Activated naive CD4-positive, alpha-beta T cell treated with anti-CD3 and anti-CD28 coated beads, Interleukin-2, amount 50 U/mL, for 72 hours (primary cell): ENCODE results near the gene RORC. TPM values are rescaled to one million over a fixed set of nuclear protein-coding genes. Genes with fewer than 3 reads are reported as not detected.

Experiments
- ATAC-seq, 2 donors: fragments of 150-1000 bp; cut with Tn5 transposase; 2 replicates each; pipeline ENCODE4 v1.10.0; 2021; ENCODE audit warnings: mild to moderate bottlenecking in 2 of 2, moderate library complexity in 2 of 2
- DNase-seq, 2 donors: peaks; one replicate each; pipeline ENCODE4 v3.0.0; 2021 to 2022; ENCODE audit warnings: low spot score in 2 of 2
- H3K27ac Mint-ChIP-seq, 2 donors: one replicate each; pipeline ENCODE4 v1.8.0; 2022; ENCODE audit warnings: mild to moderate bottlenecking in 2 of 2, mixed read lengths in 2 of 2
- H3K36me3 Mint-ChIP-seq, 2 donors: one replicate each; pipeline ENCODE4 v1.8.0; 2022; ENCODE audit warnings: mixed read lengths in 2 of 2
- H3K9me3 Mint-ChIP-seq, 2 donors: one replicate each; pipeline ENCODE4 v1.8.0; 2022; ENCODE audit warnings: mixed read lengths in 2 of 2
- total RNA-seq, 2 donors: library from RNA; stranded (reverse); gene quantifications; one replicate each; pipeline ENCODE4 v1.2.3, GENCODE V29; 2022

Gene RORC
- total RNA-seq, 2 donors from 2014 or later: 1.4 to 11.3 TPM

- Mint-ChIP-seq H3K27ac (no peak overlapping the region), H3K36me3 (peaks cover 6 to 7% of the 10 kb centered on the region in 2 donors), H3K9me3 (no peaks in the 10 kb centered on the region)
- ATAC-seq: no peak
- no peak for DNase-seq
These were observed 23.1 kb upstream of the RORC start for GRCh38 chr1:151854658-151855057.

GRCh38 chr1:151853411-151853943 lies 21.9 kb upstream of the RORC start, which contains the start of gene THEM5:
TSS of gene THEM5 (minus strand) at chr1:151853712. CDS start at chr1:151853565, 147 bp downstream.
- no peak for ATAC-seq
- Mint-ChIP-seq H3K9me3 (no peaks in the 10 kb centered on the region), H3K27ac (no peak within 1 kb of the TSS), H3K36me3 (peaks cover 8 to 19% of the 10 kb centered on the region in 2 donors)
- no peak for DNase-seq

- H3K9me3 Mint-ChIP-seq: no peaks in the 10 kb centered on the region
- no peak for ATAC-seq
- H3K27ac Mint-ChIP-seq: no peak overlapping the region
- peaks cover 8 to 19% of the 10 kb centered on the region in 2 donors for H3K36me3 Mint-ChIP-seq
- DNase-seq: no peak
These were observed 21.1 kb upstream of the RORC start for GRCh38 chr1:151852733-151853132.

GRCh38 chr1:151851886-151852285 lies 20.3 kb upstream of the RORC start:
- ATAC-seq: no peak
- peak overlapping the region in 1 of 2 donors; percentile 27 for H3K27ac Mint-ChIP-seq
- no peak for DNase-seq
- H3K36me3 Mint-ChIP-seq: peaks cover 8 to 19% of the 10 kb centered on the region in 2 donors
- no peaks in the 10 kb centered on the region for H3K9me3 Mint-ChIP-seq

- peaks cover 13 to 19% of the 10 kb centered on the region in 2 donors for H3K36me3 Mint-ChIP-seq
- ATAC-seq (no peak), DNase-seq (no peak)
- peak overlapping the region in 1 of 2 donors; percentile 75 for H3K27ac Mint-ChIP-seq
- no peaks in the 10 kb centered on the region for H3K9me3 Mint-ChIP-seq
These were observed 18.3 kb upstream of the RORC start for GRCh38 chr1:151849871-151850270.

- Mint-ChIP-seq H3K36me3 (peaks cover 19 to 27% of the 10 kb centered on the region in 2 donors), H3K27ac (peak overlapping the region in 1 of 2 donors; percentile 37), H3K9me3 (no peaks in the 10 kb centered on the region)
- DNase-seq (no peak), ATAC-seq (no peak)
These were observed 17.5 kb upstream of the RORC start for GRCh38 chr1:151849126-151849525.

- ATAC-seq: peak in 1 of 2 donors; percentile 29
- peak overlapping the region in 1 of 2 donors; percentile 37 for H3K27ac Mint-ChIP-seq
- H3K9me3 Mint-ChIP-seq: no peaks in the 10 kb centered on the region
- peaks cover 19 to 29% of the 10 kb centered on the region in 2 donors for H3K36me3 Mint-ChIP-seq
- no peak for DNase-seq
These were observed 16.4 kb upstream of the RORC start for GRCh38 chr1:151847867-151848596.

- H3K9me3 Mint-ChIP-seq: no peaks in the 10 kb centered on the region
- no peak for DNase-seq
- ATAC-seq: no peak
- peaks cover 19 to 32% of the 10 kb centered on the region in 2 donors for H3K36me3 Mint-ChIP-seq
- H3K27ac Mint-ChIP-seq: peak overlapping the region; percentile 19 to 56
These were observed 15.2 kb upstream of the RORC start for GRCh38 chr1:151846686-151847237.

- no peak for DNase-seq
- peak; percentile 63 to 66 for ATAC-seq
- Mint-ChIP-seq H3K36me3 (peaks cover 20 to 39% of the 10 kb centered on the region in 2 donors), H3K27ac (peak overlapping the region; percentile 19 to 56), H3K9me3 (no peaks in the 10 kb centered on the region)
These were observed 14.5 kb upstream of the RORC start for GRCh38 chr1:151846062-151846568.

- DNase-seq (no peak), ATAC-seq (no peak)
- Mint-ChIP-seq H3K36me3 (peaks cover 28 to 38% of the 10 kb centered on the region in 2 donors), H3K9me3 (no peaks in the 10 kb centered on the region), H3K27ac (no peak overlapping the region)
These were observed 11.8 kb upstream of the RORC start for GRCh38 chr1:151843398-151843797.

- DNase-seq (no peak), ATAC-seq (no peak)
- Mint-ChIP-seq H3K36me3 (peaks cover 32 to 43% of the 10 kb centered on the region in 2 donors), H3K27ac (no peak overlapping the region), H3K9me3 (no peaks in the 10 kb centered on the region)
These were observed 9.5 kb upstream of the RORC start for GRCh38 chr1:151841141-151841540.

- no peak for DNase-seq
- Mint-ChIP-seq H3K36me3 (peaks cover 32 to 43% of the 10 kb centered on the region in 2 donors), H3K9me3 (no peaks in the 10 kb centered on the region)
These were observed 8.8 kb upstream of the RORC start for GRCh38 chr1:151840421-151840820.

GRCh38 chr1:151839457-151840403 lies 8.1 kb upstream of the RORC start, which contains the start of gene C2CD4D:
TSS of gene C2CD4D (minus strand) at chr1:151839820. CDS start at chr1:151838989, 831 bp downstream.
- no peaks in the 10 kb centered on the region for H3K9me3 Mint-ChIP-seq
- H3K27ac Mint-ChIP-seq: peak within 1 kb of the TSS; percentile 84 to 85
- peak; percentile 63 to 78 for ATAC-seq
- peak; percentile 72 to 78 for DNase-seq
- H3K36me3 Mint-ChIP-seq: peaks cover 27 to 42% of the 10 kb centered on the region in 2 donors

More at GRCh38 chr1:151840421-151840820, 8.8 kb upstream of the RORC start:
- no peak for ATAC-seq
- peak overlapping the region; percentile 25 to 85 for H3K27ac Mint-ChIP-seq

- Mint-ChIP-seq H3K36me3 (peaks cover 22 to 35% of the 10 kb centered on the region in 2 donors), H3K27ac (peak overlapping the region; percentile 84 to 85), H3K9me3 (no peaks in the 10 kb centered on the region)
- no peak for DNase-seq
- no peak for ATAC-seq
These were observed 7.4 kb upstream of the RORC start for GRCh38 chr1:151839082-151839412.

- Mint-ChIP-seq H3K9me3 (no peaks in the 10 kb centered on the region), H3K27ac (peak overlapping the region; percentile 84 to 85), H3K36me3 (peaks cover 22 to 34% of the 10 kb centered on the region in 2 donors)
- peak in 1 of 2 donors; percentile 76 for DNase-seq
- peak; percentile 21 to 35 for ATAC-seq
These were observed 6.8 kb upstream of the RORC start for GRCh38 chr1:151838222-151839081.
